Hepatic stellate cell (primary cell): Measurements from ENCODE around the gene ZBTB42.

Experiments
- DNase-seq: peaks from one replicate; pipeline ENCODE4 v3.0.0; 2011; ENCODE audit warnings: low spot score

Gene ZBTB42

GRCh38 chr14:104782808-104783139 is 18.1 kb upstream of the ZBTB42 start:
- no peak for DNase-seq

- DNase-seq: no peak
Observed at GRCh38 chr14:104783484-104784217, 17.2 kb upstream of the ZBTB42 start.

GRCh38 chr14:104784218-104784568 is 16.7 kb upstream of the ZBTB42 start:
- DNase-seq: no peak

- no peak for DNase-seq
Observed at GRCh38 chr14:104784846-104785707, 15.8 kb upstream of the ZBTB42 start.

- DNase-seq: no peak
Observed at GRCh38 chr14:104785708-104786080, 15.2 kb upstream of the ZBTB42 start.

GRCh38 chr14:104786091-104786586 is 14.8 kb upstream of the ZBTB42 start:
- DNase-seq: no peak

- no peak for DNase-seq
Observed at GRCh38 chr14:104786726-104787675, 13.9 kb upstream of the ZBTB42 start.

- no peak for DNase-seq
Observed at GRCh38 chr14:104787736-104788135, 13.2 kb upstream of the ZBTB42 start.

- no peak for DNase-seq
Observed at GRCh38 chr14:104788161-104788818, 12.6 kb upstream of the ZBTB42 start.

GRCh38 chr14:104788873-104789663 is 11.8 kb upstream of the ZBTB42 start:
- DNase-seq: no peak

- DNase-seq: no peak
Observed at GRCh38 chr14:104789752-104790743, 10.9 kb upstream of the ZBTB42 start.

- DNase-seq: no peak
Observed at GRCh38 chr14:104791425-104791824, 9.5 kb upstream of the ZBTB42 start.

GRCh38 chr14:104792101-104792884 is 8.6 kb upstream of the ZBTB42 start:
- no peak for DNase-seq

- DNase-seq: no peak
Observed at GRCh38 chr14:104792945-104793702, 7.8 kb upstream of the ZBTB42 start.

GRCh38 chr14:104793703-104793959 is 7.3 kb upstream of the ZBTB42 start:
- no peak for DNase-seq

- peak; percentile 76 for DNase-seq
Observed at GRCh38 chr14:104794099-104794498, 6.8 kb upstream of the ZBTB42 start.

GRCh38 chr14:104794631-104794992 is 6.3 kb upstream of the ZBTB42 start:
- DNase-seq: peak; percentile 71

GRCh38 chr14:104794993-104795780 is 5.7 kb upstream of the ZBTB42 start, which contains the start of gene AKT1:
AKT1 (minus strand) TSS chr14:104795748; CDS start chr14:104792643, 3,105 bp downstream.
- DNase-seq: peak; percentile 60
